OCI-LY7 (cell line): ENCODE results near the gene KCNT1.

ENCODE experiments used
- CTCF ChIP-seq: fragments of 200-600 bp; sonication (generic); conservative IDR thresholded peaks from 2 replicates; pipeline ENCODE4 v1.5.1; 2014; ENCODE audit warnings: mild to moderate bottlenecking, antibody characterized with exemption, low read length, moderate library complexity, mixed read lengths
- EZH2phosphoT487 ChIP-seq: fragments of 200-600 bp; sonication (generic); IDR thresholded peaks from 2 replicates; pipeline ENCODE4 v1.6.1; 2018; ENCODE audit warnings: low read depth, borderline replicate concordance, mild to moderate bottlenecking, mixed run types, antibody characterized with exemption, low read length, moderate library complexity, mixed read lengths

- TF ChIP-seq CTCF (no peak), EZH2phosphoT487 (no peak)
These were observed 111.8 kb downstream of the KCNT1 start for GRCh38 chr9:135813671-135814290.
